AG10803 (cell line): ENCODE measurements around the gene JPH3.

ENCODE experiments used
- DNase-seq: peaks from one replicate; pipeline ENCODE4 v3.0.0; 2010; ENCODE audit warnings: low read depth
- H3K4me3 ChIP-seq: 2 replicates; pipeline ENCODE4 v1.5.1; 2011; ENCODE audit warnings: mild to moderate bottlenecking, low read length, control low read depth
- TF ChIP-seq, protein P1 (sequence below): conservative IDR thresholded peaks from 2 replicates; pipeline ENCODE4 v1.5.1; 2011; ENCODE audit warnings: mild to moderate bottlenecking, low read length, control low read depth, inconsistent platforms

Gene JPH3

GRCh38 chr16:87645802-87646201 is 43.5 kb downstream of the JPH3 start:
- TF ChIP-seq, protein P1, sequence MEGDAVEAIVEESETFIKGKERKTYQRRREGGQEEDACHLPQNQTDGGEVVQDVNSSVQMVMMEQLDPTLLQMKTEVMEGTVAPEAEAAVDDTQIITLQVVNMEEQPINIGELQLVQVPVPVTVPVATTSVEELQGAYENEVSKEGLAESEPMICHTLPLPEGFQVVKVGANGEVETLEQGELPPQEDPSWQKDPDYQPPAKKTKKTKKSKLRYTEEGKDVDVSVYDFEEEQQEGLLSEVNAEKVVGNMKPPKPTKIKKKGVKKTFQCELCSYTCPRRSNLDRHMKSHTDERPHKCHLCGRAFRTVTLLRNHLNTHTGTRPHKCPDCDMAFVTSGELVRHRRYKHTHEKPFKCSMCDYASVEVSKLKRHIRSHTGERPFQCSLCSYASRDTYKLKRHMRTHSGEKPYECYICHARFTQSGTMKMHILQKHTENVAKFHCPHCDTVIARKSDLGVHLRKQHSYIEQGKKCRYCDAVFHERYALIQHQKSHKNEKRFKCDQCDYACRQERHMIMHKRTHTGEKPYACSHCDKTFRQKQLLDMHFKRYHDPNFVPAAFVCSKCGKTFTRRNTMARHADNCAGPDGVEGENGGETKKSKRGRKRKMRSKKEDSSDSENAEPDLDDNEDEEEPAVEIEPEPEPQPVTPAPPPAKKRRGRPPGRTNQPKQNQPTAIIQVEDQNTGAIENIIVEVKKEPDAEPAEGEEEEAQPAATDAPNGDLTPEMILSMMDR: no peak
- no peak overlapping the region for H3K4me3 ChIP-seq
- no peak for DNase-seq

DNA sequence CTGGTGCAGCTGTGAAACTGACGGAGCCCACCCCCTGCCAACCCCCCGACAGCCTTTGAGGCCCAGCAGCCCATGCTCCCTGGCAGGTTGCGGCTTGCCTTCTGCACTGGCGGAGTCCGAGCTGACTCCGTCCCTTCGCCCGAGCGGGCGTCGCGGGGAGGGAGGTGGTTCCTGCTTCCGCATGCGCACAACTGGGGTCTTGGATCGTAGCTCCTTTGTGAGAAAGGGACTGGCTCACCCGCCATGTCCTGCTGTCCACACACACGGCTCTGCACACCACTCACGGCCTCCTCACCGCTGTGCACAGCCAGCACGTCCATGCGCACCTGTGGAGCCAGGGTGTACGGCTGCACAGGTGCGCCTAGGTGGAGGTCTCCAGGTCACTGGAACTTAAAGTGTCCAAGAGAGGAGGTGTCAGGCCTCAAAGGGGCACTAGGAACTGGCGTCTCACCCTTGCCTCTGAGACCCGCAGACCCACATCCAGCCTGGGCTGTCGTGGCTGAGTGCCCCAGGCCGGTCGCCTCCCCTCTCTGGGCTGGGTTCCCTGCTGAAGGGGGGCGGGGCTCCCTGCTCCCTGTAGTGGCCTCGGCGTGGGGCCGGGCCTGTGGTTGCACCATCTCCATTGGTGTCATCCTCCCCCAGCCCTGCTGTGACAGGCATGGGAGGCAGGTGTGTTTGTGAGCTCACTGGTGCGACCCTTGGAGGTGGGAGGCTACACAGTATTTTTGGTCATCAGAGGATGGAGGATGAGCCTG is 45.3 kb downstream of the JPH3 start:
- no peak for DNase-seq
- TF ChIP-seq, protein P1: no peak
- no peak overlapping the region for H3K4me3 ChIP-seq

DNA sequence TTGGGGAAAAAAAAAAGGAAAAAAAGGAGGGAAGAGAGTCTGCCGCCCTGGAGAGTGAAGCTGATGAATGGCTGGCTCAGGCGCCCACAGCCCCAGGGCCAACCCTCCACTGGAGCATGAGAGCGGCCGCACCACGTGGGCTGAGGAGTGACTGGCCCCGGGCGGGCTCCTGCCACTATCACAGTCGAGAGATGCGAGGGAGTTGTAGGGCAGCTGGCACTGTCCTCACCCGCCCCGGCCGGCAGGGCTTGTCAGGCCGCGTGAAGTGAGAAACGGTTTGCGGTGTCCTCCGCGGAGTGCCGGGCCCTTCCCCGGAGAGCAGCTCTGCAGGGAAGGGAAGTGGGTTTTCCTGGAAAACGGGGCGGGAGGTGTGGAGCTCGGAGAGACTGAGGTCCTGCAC is 45.9 kb downstream of the JPH3 start:
- no peak for DNase-seq
- TF ChIP-seq, protein P1: no peak

GRCh38 chr16:87648698-87649487 is 46.6 kb downstream of the JPH3 start:
- no peak for DNase-seq
- TF ChIP-seq, protein P1: no peak
- H3K4me3 ChIP-seq: no peak overlapping the region

More for the DNA sequence above, 45.9 kb downstream of the JPH3 start:
- no peak overlapping the region for H3K4me3 ChIP-seq

GRCh38 chr16:87652386-87652785 is 50.1 kb downstream of the JPH3 start:
- TF ChIP-seq, protein P1: no peak
- no peak for DNase-seq
- no peak overlapping the region for H3K4me3 ChIP-seq

GRCh38 chr16:87652799-87653198 is 50.5 kb downstream of the JPH3 start:
- H3K4me3 ChIP-seq: no peak overlapping the region
- TF ChIP-seq, protein P1: no peak
- DNase-seq: no peak

- no peak for DNase-seq
These were observed 50.9 kb downstream of the JPH3 start for GRCh38 chr16:87653234-87653633.

More at GRCh38 chr16:87653234-87653633, 50.9 kb downstream of the JPH3 start:
- no peak overlapping the region for H3K4me3 ChIP-seq
- TF ChIP-seq, protein P1: peak; percentile 47
